ENCODE measurements around the gene MTA2. TPM values are rescaled to one million over a fixed set of nuclear protein-coding genes. Genes with fewer than 3 reads are reported as not detected.

The MTA2 gene
- total RNA-seq, 2 donors from 2014 or later, result 38.1 to 60.6 TPM

- ATAC-seq, result no peak
- DNase-seq, result no peak
- intact Hi-C loops (cut with DNase I), result no loop called here
Measured at GRCh38 chr11:62614275-62614674, 12.6 kb upstream of the MTA2 start.

GRCh38 chr11:62613291-62613778 lies 11.7 kb upstream of the MTA2 start:
- intact Hi-C loops (cut with DNase I), result no loop called here
- ATAC-seq (no peak), DNase-seq (no peak)

DNA sequence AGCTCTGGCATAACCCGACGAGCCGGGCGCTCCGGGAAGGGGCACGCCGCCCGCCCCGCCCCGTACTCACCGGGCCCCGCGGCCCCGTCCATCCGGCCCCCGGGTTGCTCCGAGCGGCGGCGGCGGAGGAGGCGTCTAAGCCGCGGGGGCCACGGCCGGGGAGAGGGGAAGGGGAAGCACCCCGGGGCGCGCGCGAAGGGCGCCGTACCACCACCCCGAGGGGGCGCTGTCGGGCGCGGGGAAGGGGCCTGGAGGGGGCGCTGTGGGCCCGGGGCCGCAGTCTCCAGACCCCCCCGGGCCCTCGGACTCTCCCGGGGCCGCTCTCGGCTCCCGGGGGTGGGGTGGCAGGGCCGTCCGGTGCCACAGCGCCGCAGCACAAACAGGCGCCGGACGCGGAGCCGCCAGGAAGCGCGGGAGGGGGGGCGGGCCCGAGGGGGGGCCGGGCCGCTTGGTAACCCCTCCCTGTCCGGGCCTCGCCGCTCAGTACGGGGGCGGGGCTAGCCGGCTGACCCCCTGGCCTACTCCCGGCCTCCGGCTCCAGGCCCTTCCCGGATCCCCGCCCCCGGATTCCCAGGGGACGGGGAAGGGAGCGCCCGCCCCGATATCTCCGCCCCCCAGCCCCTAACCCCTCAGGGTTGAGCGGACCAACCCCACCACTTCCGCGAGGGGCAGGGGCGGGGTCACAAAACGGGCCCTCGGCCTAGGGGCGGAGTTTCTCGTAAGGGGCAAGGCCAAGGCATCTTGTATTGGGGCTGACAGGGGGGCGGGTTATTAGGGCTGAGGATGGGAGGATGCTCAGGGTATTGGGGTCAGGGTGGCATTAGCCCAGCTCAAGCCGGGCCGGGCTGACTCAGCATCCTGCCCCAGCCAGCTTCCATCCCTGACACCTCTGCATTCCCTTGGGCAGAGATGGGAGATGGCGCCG lies 11.0 kb upstream of the MTA2 start, which contains the start of the genes EML3 and ROM1:
Gene EML3, minus strand, starts transcription at position 410 of the 925 bp plus-strand sequence. Its CDS starts 318 bp downstream, at position 92.
Gene ROM1, plus strand, starts transcription at position 892 of the 925 bp plus-strand sequence. Its CDS starts 25 bp downstream, at position 917.
- DNase-seq, result peak; percentile 95
- peak; percentile 90 to 91 for ATAC-seq
- intact Hi-C loops (cut with DNase I), result no loop called here

- DNase-seq, result peak; percentile 82
- intact Hi-C loops (cut with DNase I), result no loop called here
- peak; percentile 28 to 40 for ATAC-seq
Measured at GRCh38 chr11:62611705-62612365, 10.2 kb upstream of the MTA2 start.

DNA sequence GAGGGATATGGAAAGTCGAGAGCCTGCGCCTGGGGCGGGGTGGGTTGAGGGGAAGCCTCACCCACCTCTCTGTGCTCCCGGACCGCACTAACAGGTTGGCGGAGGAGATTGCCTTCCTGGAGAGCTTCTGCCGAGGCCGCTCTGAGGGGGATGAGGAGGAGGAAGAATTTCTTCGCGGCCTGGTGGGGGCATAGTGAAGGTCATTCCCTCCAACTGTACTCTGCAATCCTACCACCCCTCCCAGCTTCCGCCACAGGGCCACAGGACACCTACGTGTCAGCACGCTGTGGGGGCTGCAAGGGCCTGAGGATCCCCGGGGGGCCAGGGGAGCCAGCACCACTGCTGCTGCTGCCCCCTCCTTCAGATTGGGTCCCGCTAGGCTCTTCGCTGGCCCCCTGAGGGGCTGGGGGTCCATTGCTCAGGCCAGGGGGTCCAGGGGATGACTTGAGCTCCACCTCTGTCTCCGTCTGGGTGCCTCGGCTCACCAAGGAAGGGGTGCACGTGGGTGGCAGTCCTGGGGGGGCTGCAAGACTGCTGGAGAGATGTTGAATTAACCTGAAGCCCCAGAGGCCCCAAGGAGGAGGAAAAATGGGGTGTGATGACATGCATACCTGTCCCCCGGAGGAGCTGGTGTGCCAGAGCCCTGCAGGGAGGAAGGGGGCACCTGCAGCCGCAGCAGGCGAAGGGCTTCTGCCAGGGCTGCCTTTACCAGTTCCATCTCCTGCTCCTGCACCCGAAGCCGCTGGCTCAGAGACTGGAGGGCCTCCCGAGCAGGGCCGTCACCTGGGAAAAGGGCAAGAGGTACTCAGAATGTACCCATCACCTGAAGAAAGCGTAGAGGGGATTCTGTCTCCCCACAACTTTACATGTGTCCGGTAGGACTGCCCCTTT lies 9.4 kb upstream of the MTA2 start:
- ATAC-seq (no peak), DNase-seq (no peak)
- intact Hi-C loops (cut with DNase I), result no loop called here

DNA sequence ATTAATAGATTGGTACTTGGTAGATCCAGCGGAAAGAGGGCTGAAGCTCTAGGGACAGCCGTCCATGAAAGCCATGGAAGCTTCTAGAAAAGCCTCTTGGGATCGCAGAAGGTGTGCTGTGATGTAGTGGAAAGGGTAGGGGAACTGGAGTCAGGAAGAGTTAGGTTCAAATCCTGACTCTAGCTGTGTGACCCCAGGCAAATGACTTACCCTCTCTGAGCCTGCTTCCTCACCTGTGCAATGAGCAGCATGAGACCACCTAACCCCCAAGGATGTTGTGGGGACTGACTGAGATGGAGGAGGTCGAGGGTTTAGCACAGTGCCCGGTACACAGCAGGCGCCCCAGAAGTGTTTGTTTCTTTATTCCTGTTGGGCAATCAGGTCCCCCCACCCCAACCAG lies 8.7 kb upstream of the MTA2 start:
- intact Hi-C loops (cut with DNase I), result no loop called here
- ATAC-seq, result no peak
- no peak for DNase-seq

GRCh38 chr11:62608776-62609175 lies 7.1 kb upstream of the MTA2 start:
- ATAC-seq, result no peak
- DNase-seq, result no peak
- intact Hi-C loops (cut with DNase I), result loop anchor here in 1 of 2 donors (10.0 kb wide), 1 partner anchor 246 kb away; no protein-coding TSS in a partner anchor

- intact Hi-C loops (cut with DNase I), result loop anchor here in 1 of 2 donors (10.0 kb wide), 1 partner anchor 247 kb away; no protein-coding TSS in a partner anchor
- DNase-seq (no peak), ATAC-seq (no peak)
Measured at GRCh38 chr11:62607714-62608113, 6.0 kb upstream of the MTA2 start.

- ATAC-seq, result no peak
- no peak for DNase-seq
- intact Hi-C loops (cut with DNase I), result loop anchor here in 1 of 2 donors (10.0 kb wide), 1 partner anchor 249 kb away; no protein-coding TSS in a partner anchor
Measured at GRCh38 chr11:62605902-62606301, 4.2 kb upstream of the MTA2 start.

DNA sequence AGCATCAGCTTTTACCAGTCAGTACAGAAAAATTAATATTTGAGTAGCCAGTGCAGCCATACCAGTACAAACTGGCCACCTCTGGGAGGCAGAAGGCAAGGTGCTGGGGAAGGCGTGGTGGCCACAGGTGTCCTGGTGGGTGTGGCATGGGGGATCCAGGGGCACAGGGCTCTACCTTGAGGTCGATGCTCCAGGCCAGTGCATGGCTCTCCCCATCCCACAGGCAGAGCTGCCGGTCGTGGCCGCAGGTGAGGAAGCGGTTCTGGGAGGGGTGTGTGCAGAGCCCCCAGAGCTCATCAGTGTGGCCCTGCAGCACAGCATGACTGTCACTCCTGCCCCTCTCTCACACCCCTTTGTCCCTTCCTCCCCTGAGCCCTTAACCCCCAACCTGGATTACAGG lies 3.8 kb upstream of the MTA2 start:
- DNase-seq (no peak), ATAC-seq (no peak)
- intact Hi-C loops (cut with DNase I), result loop anchor here in 1 of 2 donors (10.0 kb wide), 1 partner anchor 249 kb away; no protein-coding TSS in a partner anchor

DNA sequence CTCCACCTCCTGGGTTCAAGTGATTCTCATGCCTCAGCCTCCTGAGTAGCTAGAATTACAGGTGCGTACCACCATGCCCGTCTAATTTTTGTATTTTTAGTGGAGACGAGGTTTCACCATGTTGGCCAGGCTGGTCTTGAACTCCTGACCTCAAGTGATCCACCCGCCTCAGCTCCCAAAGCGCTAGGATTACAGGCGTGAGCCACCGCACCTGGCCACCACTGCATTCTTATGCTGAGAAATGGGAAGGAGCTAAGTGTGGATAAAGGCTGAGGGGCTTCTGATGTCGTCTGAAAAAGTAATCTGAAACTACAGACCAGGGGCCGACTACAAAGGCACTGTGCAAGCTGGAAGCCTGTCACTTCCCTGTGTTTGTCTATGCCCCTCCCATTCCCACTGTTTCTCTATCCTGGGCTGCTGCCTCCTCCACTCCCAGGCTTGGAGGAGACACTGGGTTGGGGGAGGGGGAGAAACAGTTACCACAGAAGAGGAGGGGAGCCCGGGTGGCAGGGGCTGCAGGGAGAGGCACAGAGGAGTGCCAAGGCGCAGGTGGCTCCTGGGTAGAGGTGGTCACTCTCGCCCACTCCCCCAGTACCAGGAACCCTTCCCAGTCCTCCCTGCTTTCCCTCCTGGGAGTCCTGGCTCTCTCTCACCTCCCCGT lies 2.9 kb upstream of the MTA2 start:
- ATAC-seq (no peak), DNase-seq (no peak)
- intact Hi-C loops (cut with DNase I), result loop anchor here in 1 of 2 donors (10.0 kb wide), 1 partner anchor 250 kb away; no protein-coding TSS in a partner anchor

- no peak for DNase-seq
- ATAC-seq, result no peak
- intact Hi-C loops (cut with DNase I), result loop anchor here in 1 of 2 donors (10.0 kb wide), 1 partner anchor 251 kb away; no protein-coding TSS in a partner anchor
Measured at GRCh38 chr11:62603776-62604299, 2.2 kb upstream of the MTA2 start.

DNA sequence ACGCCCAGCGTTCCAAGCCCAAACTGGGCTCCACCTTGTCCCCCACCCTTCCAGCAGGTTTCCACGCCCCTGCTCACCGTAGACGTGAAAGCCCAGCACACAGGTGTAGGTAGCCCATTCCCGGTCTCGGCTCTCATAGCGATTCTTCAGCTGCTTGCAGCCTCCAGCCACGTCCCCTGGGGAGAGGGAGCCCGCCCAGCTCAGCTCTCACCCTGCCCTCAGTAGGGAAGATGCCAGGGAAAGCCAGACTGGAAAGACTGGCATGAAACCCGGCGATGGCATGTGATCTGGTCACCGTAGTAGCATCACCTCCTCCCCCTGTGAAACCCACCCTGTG lies 1.4 kb upstream of the MTA2 start:
- DNase-seq (no peak), ATAC-seq (no peak)
- intact Hi-C loops (cut with DNase I), result loop anchor here in 1 of 2 donors (10.0 kb wide), 1 partner anchor 252 kb away; no protein-coding TSS in a partner anchor

GRCh38 chr11:62602141-62603071 lies 741 bp upstream of the MTA2 start:
- ATAC-seq, result peak; percentile 53 to 69
- intact Hi-C loops (cut with DNase I), result loop anchor here in 1 of 2 donors (10.0 kb wide), 1 partner anchor 252 kb away; no protein-coding TSS in a partner anchor
- peak; percentile 67 for DNase-seq

DNA sequence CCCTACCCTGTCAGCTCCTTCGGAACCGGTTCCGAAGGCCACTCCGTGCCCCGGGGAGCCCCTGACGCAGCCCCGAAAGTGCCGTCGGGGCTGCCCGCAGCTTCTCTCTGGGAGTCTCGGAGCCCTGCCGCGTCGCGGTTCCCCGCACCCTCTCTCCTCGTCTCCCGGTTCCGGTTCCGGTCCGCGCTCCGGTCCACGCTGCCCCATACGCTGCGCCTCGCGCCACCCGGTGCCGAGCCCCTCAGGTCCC lies 618 bp downstream of the MTA2 start:
- DNase-seq, result peak; percentile 76
- intact Hi-C loops (cut with DNase I), result loop anchor here in 1 of 2 donors (10.0 kb wide), 1 partner anchor 254 kb away; no protein-coding TSS in a partner anchor
- ATAC-seq, result peak; percentile 41 to 43

- intact Hi-C loops (cut with DNase I), result loop anchor here in 1 of 2 donors (10.0 kb wide), 1 partner anchor 254 kb away; no protein-coding TSS in a partner anchor
- no peak for ATAC-seq
- DNase-seq, result no peak
Measured at GRCh38 chr11:62600367-62601121, 1.1 kb downstream of the MTA2 start.

All from left cardiac atrium (tissue), 4 donors.